ENCODE measurements around the gene PZP. TPM values are rescaled to one million over a fixed set of nuclear protein-coding genes. Genes with fewer than 3 reads are reported as not detected.

Gene PZP
- total and polyA plus RNA-seq, 2 of the 8 experiments (the other 6 are each of a cell fraction or from before 2014, with no cell fraction given) = 0.08 TPM; not detected in 1

DNA sequence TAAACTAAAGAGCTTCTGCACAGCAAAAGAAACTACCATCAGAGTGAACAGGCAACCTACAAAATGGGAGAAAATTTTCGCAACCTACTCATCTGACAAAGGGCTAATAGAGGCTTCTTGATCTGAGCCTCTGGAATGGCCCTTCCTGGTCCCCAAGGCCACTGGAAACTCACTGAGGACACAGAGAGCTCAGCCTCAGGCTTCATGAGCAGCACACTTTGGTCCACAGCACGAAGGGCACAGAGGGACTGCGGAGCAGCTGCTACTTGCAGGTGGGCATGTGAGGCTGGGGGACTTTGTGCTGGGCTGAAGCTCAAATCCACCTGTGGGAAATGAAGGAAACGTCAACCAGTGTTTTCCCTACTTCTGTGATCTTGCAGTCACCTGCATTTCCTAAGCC is 27.4 kb downstream of the PZP start:
- no peak overlapping the region for H3K9ac ChIP-seq (replicated peaks in 1 of 4; ENCODE audit: extremely low read depth in 1 of 4, low read depth in 3 of 4, low read length in 3 of 4)
- H4K20me1 ChIP-seq (replicated peaks in 1 of 2; ENCODE audit: control insufficient read depth in 1 of 2, insufficient read depth in 2 of 2, low read length in 2 of 2) = no peaks in the 10 kb centered on the region
- H3K79me1 ChIP-seq (ENCODE audit: low read depth, low read length) = no peaks in the 10 kb centered on the region
- H3K27me3 ChIP-seq (replicated peaks in 1 of 4; ENCODE audit: control insufficient read depth in 3 of 4, extremely low read depth in 1 of 4, insufficient read depth in 3 of 4, low read length in 3 of 4) = no peaks in the 10 kb centered on the region
- no peak overlapping the region for H2BK120ac ChIP-seq (replicated peaks; ENCODE audit: low read depth, low read length)
- no peak overlapping the region for H2BK5ac ChIP-seq (ENCODE audit: low read depth, low read length)
- no peak overlapping the region for H2AK5ac ChIP-seq (ENCODE audit: low read depth, low read length)
- 80% methylated on average over 4 of the region's 4 CpGs; no CpG with 5 or more reads in 1 of the 2 experiments for WGBS, 2 experiments (ENCODE audit: extremely low coverage in 1 of 2, insufficient coverage in 1 of 2, insufficient read length in 1 of 2, insufficient replicate concordance in 2 of 2, low coverage in 1 of 2, low lambda C conversion rate in 2 of 2, missing lambda C conversion rate in 1 of 2)
- no peak overlapping the region for H3K4me2 ChIP-seq (ENCODE audit: insufficient read depth in 1 of 2, low read depth in 2 of 2, low read length in 2 of 2)
- no peaks in the 10 kb centered on the region for H3K79me2 ChIP-seq (ENCODE audit: control insufficient read depth in 1 of 2, insufficient read depth in 2 of 2, low read length in 2 of 2)
- no peak overlapping the region for H4K5ac ChIP-seq (ENCODE audit: insufficient read length, low read depth, low read length)
- POLR2A ChIA-PET (ENCODE audit: partially characterized antibody) = interaction anchor here (1.4 kb wide), 1 partner anchor 11 kb away, joined by 5 read pairs; no protein-coding TSS in a partner anchor
- H2BK20ac ChIP-seq (ENCODE audit: low read length) = no peak overlapping the region
- no peak overlapping the region for H3K4ac ChIP-seq (replicated peaks; ENCODE audit: insufficient read length, low read depth, low read length)
- H2BK12ac ChIP-seq (ENCODE audit: low read depth, low read length) = no peak overlapping the region
- H3K9me3 ChIP-seq (ENCODE audit: insufficient read depth in 2 of 2, low read depth in 1 of 2, low read length in 1 of 2) = no peaks in the 10 kb centered on the region
- no peak overlapping the region for H3K18ac ChIP-seq (ENCODE audit: extremely low read depth, low read length)
- no peak for FAIRE-seq
- H4K8ac ChIP-seq (ENCODE audit: extremely low read depth, insufficient read depth, low read length) = no peak overlapping the region
- no peaks in the 10 kb centered on the region for H3K23me2 ChIP-seq (ENCODE audit: low read depth, low read length)
- CTCF ChIA-PET (ENCODE audit: partially characterized antibody) = interaction anchor here (1.9 kb wide), 1 partner anchor 31 kb away, joined by 4 read pairs; no protein-coding TSS in a partner anchor
- H2AFZ ChIP-seq (ENCODE audit: low read length) = no peak overlapping the region
- H3K4me3 ChIP-seq (ENCODE audit: extremely low read depth in 1 of 4, insufficient read depth in 2 of 4, low read depth in 3 of 4, low read length in 4 of 4) = no peak overlapping the region
- H4K91ac ChIP-seq (replicated peaks; ENCODE audit: insufficient read length, low read length) = no peak overlapping the region
- TF ChIP-seq SP4 (IDR thresholded peaks at IDR 0.05; ENCODE audit: low read length) (no peak), KDM5A (IDR thresholded peaks at IDR 0.05; ENCODE audit: low read length) (no peak), SUZ12 (IDR thresholded peaks at IDR 0.05; ENCODE audit: low read length) (no peak), SRF (IDR thresholded peaks at IDR 0.05; ENCODE audit: low read depth, low read length) (no peak), RBBP5 (IDR thresholded peaks at IDR 0.05; ENCODE audit: borderline replicate concordance, low read depth, low read length) (no peak), TCF12 (IDR thresholded peaks at IDR 0.05; ENCODE audit: low read depth, low read length) (no peak), BCL11A (IDR thresholded peaks at IDR 0.05; ENCODE audit: low read depth in 2 of 2, low read length in 2 of 2) (no peak), JUND (IDR thresholded peaks at IDR 0.05; ENCODE audit: low read length) (no peak), KDM1A (IDR thresholded peaks at IDR 0.05; ENCODE audit: borderline replicate concordance, low read length) (no peak), SIRT6 (IDR thresholded peaks at IDR 0.05; ENCODE audit: low read length) (no peak), EZH2 (IDR thresholded peaks at IDR 0.05; ENCODE audit: low read depth, low read length, severe bottlenecking) (no peak), POLR2A (IDR thresholded peaks at IDR 0.05; ENCODE audit: control extremely low read depth in 1 of 2, low read depth in 2 of 2, low read length in 2 of 2) (no peak), EP300 (IDR thresholded peaks at IDR 0.05; ENCODE audit: borderline replicate concordance in 1 of 2, low read depth in 2 of 2, low read length in 2 of 2) (no peak), SIN3A (conservative IDR thresholded peaks at IDR 0.05 in 1 of 2, IDR thresholded peaks at IDR 0.05 in 1 of 2; ENCODE audit: low read depth in 1 of 2, low read length in 2 of 2) (no peak)
- H3K56ac ChIP-seq (replicated peaks; ENCODE audit: insufficient read length, low read depth, low read length) = no peak overlapping the region
- no peak overlapping the region for H2BK15ac ChIP-seq (ENCODE audit: low read length)
- no peak overlapping the region for H3K14ac ChIP-seq (ENCODE audit: insufficient read length)
- H3K23ac ChIP-seq (ENCODE audit: insufficient read length) = no peak overlapping the region
- H3K27ac ChIP-seq (ENCODE audit: low read depth, low read length) = no peak overlapping the region
- H3K4me1 ChIP-seq (replicated peaks in 1 of 4; ENCODE audit: control insufficient read depth in 3 of 4, insufficient read depth in 4 of 4, low read length in 3 of 4) = no peaks in the 10 kb centered on the region
- no peaks in the 10 kb centered on the region for H3K36me3 ChIP-seq (ENCODE audit: control insufficient read depth in 2 of 4, insufficient read depth in 4 of 4, low read length in 3 of 4)
- DNase-seq (ENCODE audit: low read depth in 1 of 2, low spot score in 2 of 2) = no peak
